Endothelial cell (in vitro differentiated cells): ENCODE measurements around the gene TICAM1. TPM values are rescaled to one million over a fixed set of nuclear protein-coding genes. Genes with fewer than 3 reads are reported as not detected.

ENCODE experiments used
- DNase-seq: peaks from one replicate; pipeline ENCODE4 v3.0.0; 2021; ENCODE audit warnings: low spot score
- H3K27ac Mint-ChIP-seq: one replicate; pipeline ENCODE4 v1.8.0; 2021; ENCODE audit warnings: mixed read lengths, inconsistent platforms; ENCODE audit not compliant: unreplicated experiment
- H3K27me3 Mint-ChIP-seq: one replicate; pipeline ENCODE4 v1.8.0; 2021; ENCODE audit warnings: mild to moderate bottlenecking, moderate library complexity, mixed read lengths, inconsistent platforms; ENCODE audit not compliant: unreplicated experiment
- H3K36me3 Mint-ChIP-seq: one replicate; pipeline ENCODE4 v1.8.0; 2021; ENCODE audit warnings: mild to moderate bottlenecking, low read depth, mixed read lengths, inconsistent platforms; ENCODE audit not compliant: unreplicated experiment
- H3K4me1 Mint-ChIP-seq: one replicate; pipeline ENCODE4 v1.8.0; 2021; ENCODE audit warnings: mild to moderate bottlenecking, mixed read lengths, inconsistent platforms; ENCODE audit not compliant: unreplicated experiment
- H3K4me3 Mint-ChIP-seq: one replicate; pipeline ENCODE4 v1.8.0; 2021; ENCODE audit warnings: mild to moderate bottlenecking, mixed read lengths, inconsistent platforms; ENCODE audit not compliant: unreplicated experiment
- H3K9me3 Mint-ChIP-seq: one replicate; pipeline ENCODE4 v1.8.0; 2021; ENCODE audit warnings: mixed read lengths, inconsistent platforms; ENCODE audit not compliant: unreplicated experiment
- total RNA-seq: library from RNA; stranded (reverse); fragmentation: NEBNext Ultra II Directional; extraction: Animal tissue kit (Norgen Biotek cat#: 25700); gene quantifications from one replicate; pipeline ENCODE4 v1.2.1, GENCODE V29; 2021; ENCODE audit not compliant: unreplicated experiment
- TF ChIP-seq, protein P1 (sequence below): fragments of 200-600 bp; sonication (generic); IDR thresholded peaks from one replicate; pipeline ENCODE4 v1.5.0; 2021; ENCODE audit warnings: antibody characterized with exemption; ENCODE audit not compliant: unreplicated experiment

TICAM1 gene
- total RNA-seq, 1 donor from 2014 or later = 3.5 TPM

DNA sequence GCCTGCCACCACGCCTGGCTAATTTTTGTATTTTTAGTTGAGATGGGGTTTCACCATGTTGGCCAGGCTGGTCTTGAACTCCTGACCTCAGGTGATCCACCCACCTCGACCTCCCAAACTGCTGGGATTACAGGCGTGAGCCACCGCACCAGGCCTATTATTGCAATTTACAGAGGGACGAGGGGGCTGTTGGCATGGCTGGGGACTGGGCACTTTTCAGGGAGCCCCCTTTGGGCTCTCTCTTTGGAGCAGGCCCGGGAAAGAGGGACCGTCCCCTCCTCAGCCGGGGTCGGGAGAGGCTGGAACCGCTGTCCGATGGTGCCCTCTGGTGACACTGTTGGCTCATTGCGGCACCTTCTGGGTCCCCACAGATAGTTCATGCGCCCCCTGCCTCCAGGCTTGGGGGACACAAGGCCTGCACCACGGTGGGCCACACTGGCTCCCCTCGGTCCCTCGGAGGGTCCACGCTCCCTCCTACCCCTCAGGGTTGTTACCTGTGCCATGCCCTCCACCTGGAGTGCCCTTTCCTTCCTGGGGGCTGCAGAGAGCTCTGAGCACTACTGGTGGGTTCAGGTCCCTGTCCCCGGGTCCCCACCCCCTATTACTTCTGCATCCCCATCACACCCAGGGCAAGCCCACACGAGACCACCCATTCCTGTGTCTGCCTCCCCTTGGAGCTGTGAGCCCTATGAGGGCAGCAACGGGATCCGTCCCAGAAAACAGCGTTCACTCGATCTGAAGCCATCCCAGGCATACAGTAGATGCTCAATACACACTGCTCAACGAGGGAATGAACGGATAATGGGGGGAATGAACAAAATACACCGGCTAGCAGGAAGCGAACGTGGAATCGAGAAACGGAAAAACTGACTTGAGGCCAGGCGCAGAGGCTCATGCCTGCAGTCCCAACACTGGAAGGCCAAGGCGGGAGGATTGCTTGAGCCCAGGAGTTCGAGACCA lies 27.5 kb downstream of the TICAM1 start:
- DNase-seq = peak; percentile 87
- Mint-ChIP-seq H3K4me3 (no peak overlapping the region), H3K4me1 (peaks cover 7% of the 10 kb centered on the region), H3K9me3 (no peaks in the 10 kb centered on the region), H3K36me3 (no peaks in the 10 kb centered on the region), H3K27ac (no peak overlapping the region), H3K27me3 (peaks cover 4% of the 10 kb centered on the region)
- TF ChIP-seq, protein P1, sequence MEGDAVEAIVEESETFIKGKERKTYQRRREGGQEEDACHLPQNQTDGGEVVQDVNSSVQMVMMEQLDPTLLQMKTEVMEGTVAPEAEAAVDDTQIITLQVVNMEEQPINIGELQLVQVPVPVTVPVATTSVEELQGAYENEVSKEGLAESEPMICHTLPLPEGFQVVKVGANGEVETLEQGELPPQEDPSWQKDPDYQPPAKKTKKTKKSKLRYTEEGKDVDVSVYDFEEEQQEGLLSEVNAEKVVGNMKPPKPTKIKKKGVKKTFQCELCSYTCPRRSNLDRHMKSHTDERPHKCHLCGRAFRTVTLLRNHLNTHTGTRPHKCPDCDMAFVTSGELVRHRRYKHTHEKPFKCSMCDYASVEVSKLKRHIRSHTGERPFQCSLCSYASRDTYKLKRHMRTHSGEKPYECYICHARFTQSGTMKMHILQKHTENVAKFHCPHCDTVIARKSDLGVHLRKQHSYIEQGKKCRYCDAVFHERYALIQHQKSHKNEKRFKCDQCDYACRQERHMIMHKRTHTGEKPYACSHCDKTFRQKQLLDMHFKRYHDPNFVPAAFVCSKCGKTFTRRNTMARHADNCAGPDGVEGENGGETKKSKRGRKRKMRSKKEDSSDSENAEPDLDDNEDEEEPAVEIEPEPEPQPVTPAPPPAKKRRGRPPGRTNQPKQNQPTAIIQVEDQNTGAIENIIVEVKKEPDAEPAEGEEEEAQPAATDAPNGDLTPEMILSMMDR = peak; percentile 64

DNA sequence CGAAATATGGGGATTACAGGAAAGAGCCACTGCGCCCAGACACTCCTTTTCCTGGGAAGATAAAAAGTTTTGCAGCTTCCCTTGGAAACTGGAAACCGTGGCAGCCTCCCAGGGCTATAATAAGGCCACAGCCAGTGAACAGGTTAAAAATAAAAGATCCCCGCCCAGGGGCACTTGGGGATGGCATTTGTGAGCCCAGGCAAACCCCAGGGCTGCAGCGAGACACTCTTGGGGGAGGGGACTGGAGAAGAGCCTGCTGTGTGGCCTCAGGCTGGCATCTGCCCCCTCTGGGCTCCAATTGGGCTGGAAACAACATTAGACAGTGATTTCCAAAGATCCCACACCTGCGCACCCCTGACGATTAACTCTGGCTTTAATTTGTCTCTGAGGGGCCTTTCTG lies 28.8 kb downstream of the TICAM1 start:
- TF ChIP-seq, protein P1 = no peak
- H3K27me3 Mint-ChIP-seq = peaks cover 3% of the 10 kb centered on the region
- no peak overlapping the region for H3K4me3 Mint-ChIP-seq
- no peaks in the 10 kb centered on the region for H3K36me3 Mint-ChIP-seq
- no peaks in the 10 kb centered on the region for H3K9me3 Mint-ChIP-seq
- H3K27ac Mint-ChIP-seq = no peak overlapping the region
- H3K4me1 Mint-ChIP-seq = peaks cover 7% of the 10 kb centered on the region
- DNase-seq = no peak

DNA sequence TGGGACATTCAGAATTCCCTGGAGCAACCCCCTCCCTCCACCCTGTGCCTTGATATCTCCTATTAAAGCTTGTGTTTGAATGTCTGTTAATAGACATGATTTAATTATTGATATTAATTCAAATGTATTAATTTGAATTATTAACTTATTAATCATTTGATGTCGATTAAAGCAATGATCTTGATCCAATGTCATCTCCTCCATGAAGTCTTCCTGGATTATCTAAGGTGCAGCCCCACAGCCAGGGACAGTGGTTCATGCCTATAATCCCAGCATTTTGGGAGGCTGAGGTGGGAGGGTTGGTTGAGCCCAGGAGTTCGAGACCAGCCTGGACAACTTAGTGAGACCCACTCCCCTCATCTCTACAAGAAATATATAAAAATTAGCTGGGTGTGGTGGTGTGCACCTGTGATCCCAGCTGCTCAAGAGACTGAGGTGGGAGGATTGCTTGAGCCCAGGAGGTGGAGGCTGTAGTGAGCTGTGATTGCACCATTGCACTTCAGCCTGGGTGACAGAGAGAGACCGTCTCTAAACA lies 30.4 kb downstream of the TICAM1 start:
- peaks cover 3% of the 10 kb centered on the region for H3K36me3 Mint-ChIP-seq
- DNase-seq = no peak

DNA sequence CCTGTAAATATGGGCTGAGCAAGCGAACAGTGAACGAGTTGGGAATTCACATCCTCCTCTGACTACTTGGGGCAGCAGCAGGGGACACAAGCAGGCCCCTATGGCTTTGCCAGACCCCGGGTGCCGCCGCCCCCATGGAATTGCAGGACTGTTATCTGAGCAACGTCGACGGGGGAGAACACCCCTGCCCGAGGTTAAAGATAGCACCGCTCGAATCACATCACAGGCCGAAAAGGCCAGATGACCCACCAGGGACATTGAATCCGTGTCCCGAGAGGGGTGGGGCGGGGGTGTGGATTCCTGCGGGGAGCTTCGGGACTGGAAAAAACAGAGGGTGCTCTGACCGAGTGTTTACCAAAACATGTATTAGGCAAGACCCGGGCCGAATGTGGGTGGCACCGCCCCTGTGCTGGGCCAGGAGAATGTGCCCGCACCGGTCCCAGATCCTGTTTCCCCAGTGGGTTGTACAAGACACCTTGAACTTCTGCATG lies 30.9 kb downstream of the TICAM1 start:
- DNase-seq = no peak
- peaks cover 3% of the 10 kb centered on the region for H3K27me3 Mint-ChIP-seq

More for the DNA sequence above, 30.4 kb downstream of the TICAM1 start:
- no peak overlapping the region for H3K27ac Mint-ChIP-seq
- no peaks in the 10 kb centered on the region for H3K9me3 Mint-ChIP-seq
- H3K4me1 Mint-ChIP-seq = peaks cover 1% of the 10 kb centered on the region
- H3K27me3 Mint-ChIP-seq = peaks cover 3% of the 10 kb centered on the region
- H3K4me3 Mint-ChIP-seq = no peak overlapping the region
- TF ChIP-seq, protein P1 = no peak

More for the DNA sequence above, 30.9 kb downstream of the TICAM1 start:
- Mint-ChIP-seq H3K9me3 (no peaks in the 10 kb centered on the region), H3K36me3 (peaks cover 3% of the 10 kb centered on the region), H3K4me3 (no peak overlapping the region), H3K4me1 (no peaks in the 10 kb centered on the region), H3K27ac (no peak overlapping the region)
- TF ChIP-seq, protein P1 = no peak
